Dermis blood vessel endothelial cell (primary cell): ENCODE measurements around the gene RDH13. TPM values are rescaled to one million over a fixed set of nuclear protein-coding genes. Genes with fewer than 3 reads are reported as not detected.
A peak's percentile ranks its signal among the peaks of the same experiment; 100 is the strongest.
"Not testable (repeated sequence)": the region's sequence is repeated elsewhere in the genome, so short reads cannot be mapped to it uniquely, and the experiment has no call there.

ENCODE experiments used
- DNase-seq: peaks from one replicate; pipeline ENCODE4 v3.0.0; 2010
- total RNA-seq: library from RNA; depleted of rRNA; stranded (reverse); fragments of >200 nt; gene quantifications from 2 replicates; pipeline ENCODE4 v1.2.3, GENCODE V29; 2014

The RDH13 gene
- 18.4 and 20.8 TPM in 2 replicates for total RNA-seq

- DNase-seq, result peak; percentile 98
Observed at GRCh38 chr19:55062735-55063491, at the start of gene RDH13. Gene RDH13, minus strand, starts transcription at chr19:55063148. Its CDS starts 116 bp downstream, at chr19:55063032.

GRCh38 chr19:55112246-55112776 is 49.4 kb upstream of the RDH13 start:
- DNase-seq, result no peak

GRCh38 chr19:55111238-55111831 is 48.4 kb upstream of the RDH13 start:
- DNase-seq, result no peak

GRCh38 chr19:55109527-55110291 is 46.8 kb upstream of the RDH13 start:
- DNase-seq, result no peak

- DNase-seq, result not testable (repeated sequence)
Observed at GRCh38 chr19:55107252-55107651, 44.3 kb upstream of the RDH13 start.

GRCh38 chr19:55106591-55106990 is 43.6 kb upstream of the RDH13 start:
- DNase-seq, result no peak

GRCh38 chr19:55105237-55105636 is 42.3 kb upstream of the RDH13 start:
- DNase-seq, result no peak

- DNase-seq, result no peak
Observed at GRCh38 chr19:55103190-55103589, 40.2 kb upstream of the RDH13 start.

GRCh38 chr19:55101261-55101660 is 38.3 kb upstream of the RDH13 start:
- DNase-seq, result no peak

- no peak for DNase-seq
Observed at GRCh38 chr19:55099557-55100506, 36.9 kb upstream of the RDH13 start.

GRCh38 chr19:55098716-55099556 is 36.0 kb upstream of the RDH13 start:
- DNase-seq, result no peak

- no peak for DNase-seq
Observed at GRCh38 chr19:55097864-55098715, 35.1 kb upstream of the RDH13 start.

GRCh38 chr19:55096061-55096701 is 33.2 kb upstream of the RDH13 start:
- DNase-seq, result no peak

GRCh38 chr19:55095260-55096060 is 32.5 kb upstream of the RDH13 start:
- no peak for DNase-seq

- DNase-seq, result no peak
Observed at GRCh38 chr19:55094456-55095259, 31.7 kb upstream of the RDH13 start.

GRCh38 chr19:55092423-55093318 is 29.7 kb upstream of the RDH13 start:
- no peak for DNase-seq

GRCh38 chr19:55091955-55092354 is 29.0 kb upstream of the RDH13 start:
- no peak for DNase-seq
